GM19324 (cell line): Measurements from ENCODE around the gene MOBP.

Source experiments
- ATAC-seq: cut with Tn5 transposase; IDR thresholded peaks from one replicate; pipeline ENCODE4 v1.9.1; 2021; ENCODE audit warnings: mild to moderate bottlenecking, moderate library complexity; ENCODE audit not compliant: unreplicated experiment, low FRiP score

The MOBP gene

DNA sequence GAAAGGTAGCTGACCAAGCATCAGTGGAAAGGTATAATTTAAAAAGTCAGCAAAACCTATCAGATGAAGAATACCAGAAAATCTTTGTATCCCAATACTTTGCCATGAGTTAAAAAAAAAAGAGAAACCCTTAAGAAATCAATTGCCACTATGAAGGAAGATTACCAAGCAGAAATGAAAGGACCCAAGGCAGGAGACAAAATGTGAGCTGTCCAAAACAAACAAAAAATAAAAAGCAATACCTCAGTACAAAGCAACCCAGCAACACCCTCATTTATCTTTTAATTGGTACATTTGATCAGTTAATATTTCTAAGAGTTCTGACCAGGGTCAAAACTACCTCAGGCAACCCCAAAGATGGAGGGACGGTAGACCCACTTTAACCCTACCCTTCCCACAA lies 65.3 kb downstream of the MOBP start:
- no peak for ATAC-seq

DNA sequence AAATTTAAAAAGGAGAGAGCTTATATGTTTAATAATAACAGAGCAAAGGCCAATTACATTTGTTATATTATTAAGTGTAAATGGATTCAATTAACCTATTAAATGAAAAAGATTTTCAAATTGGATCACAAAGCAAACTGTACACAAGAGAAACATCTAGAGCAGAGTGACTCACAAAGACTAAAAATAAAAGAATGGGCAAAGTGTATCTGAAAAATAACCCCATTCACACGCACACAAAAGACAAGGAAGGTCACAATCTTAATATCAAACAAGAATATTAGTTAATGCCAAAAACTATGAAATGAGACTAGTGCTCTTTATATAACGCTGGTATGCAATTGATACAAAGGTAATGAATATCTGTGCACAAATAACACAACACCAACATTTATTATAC lies 65.7 kb downstream of the MOBP start:
- ATAC-seq = no peak

GRCh38 chr3:39540162-39540921 lies 72.9 kb downstream of the MOBP start:
- ATAC-seq = no peak

GRCh38 chr3:39541442-39541841 lies 74.0 kb downstream of the MOBP start:
- ATAC-seq = no peak

- no peak for ATAC-seq
Observed at GRCh38 chr3:39541917-39542329, 74.4 kb downstream of the MOBP start.

GRCh38 chr3:39542588-39542988 lies 75.1 kb downstream of the MOBP start:
- no peak for ATAC-seq

DNA sequence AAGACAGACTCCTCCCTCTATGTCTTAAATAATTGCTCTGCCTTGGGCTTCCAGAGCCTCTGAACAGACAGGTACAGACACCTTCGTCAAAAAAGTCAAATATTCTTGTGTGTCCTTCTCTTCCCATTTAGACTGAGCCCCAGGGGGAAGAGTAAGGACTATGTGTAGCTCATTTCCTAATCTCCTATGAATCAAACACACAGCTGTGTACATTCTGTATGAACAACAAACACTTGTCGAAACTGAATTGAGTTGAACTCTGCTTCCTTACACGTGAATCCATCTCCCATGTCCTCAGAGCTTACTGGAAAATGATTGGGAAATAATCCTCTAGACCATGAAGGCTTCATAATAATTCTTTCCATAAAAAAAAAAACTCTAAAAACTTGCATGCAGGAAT lies 80.8 kb downstream of the MOBP start:
- no peak for ATAC-seq

- no peak for ATAC-seq
Observed at GRCh38 chr3:39550354-39551051, 83.0 kb downstream of the MOBP start.
